Stimulated activated CD4-positive, alpha-beta T cell treated with anti-CD3 and anti-CD28 coated beads, Interleukin-1b, Interleukin-23, amount 100 ng/mL, for 24 hours (primary cell): Measurements from ENCODE around the gene ALDH4A1.

Source experiments
- DNase-seq, 4 experiments: peaks; one replicate each; pipeline ENCODE4 v3.0.0-alpha.2; 2020; ENCODE audit warnings: low read depth in 4 of 4, low spot score in 1 of 4

Gene ALDH4A1, protein sequence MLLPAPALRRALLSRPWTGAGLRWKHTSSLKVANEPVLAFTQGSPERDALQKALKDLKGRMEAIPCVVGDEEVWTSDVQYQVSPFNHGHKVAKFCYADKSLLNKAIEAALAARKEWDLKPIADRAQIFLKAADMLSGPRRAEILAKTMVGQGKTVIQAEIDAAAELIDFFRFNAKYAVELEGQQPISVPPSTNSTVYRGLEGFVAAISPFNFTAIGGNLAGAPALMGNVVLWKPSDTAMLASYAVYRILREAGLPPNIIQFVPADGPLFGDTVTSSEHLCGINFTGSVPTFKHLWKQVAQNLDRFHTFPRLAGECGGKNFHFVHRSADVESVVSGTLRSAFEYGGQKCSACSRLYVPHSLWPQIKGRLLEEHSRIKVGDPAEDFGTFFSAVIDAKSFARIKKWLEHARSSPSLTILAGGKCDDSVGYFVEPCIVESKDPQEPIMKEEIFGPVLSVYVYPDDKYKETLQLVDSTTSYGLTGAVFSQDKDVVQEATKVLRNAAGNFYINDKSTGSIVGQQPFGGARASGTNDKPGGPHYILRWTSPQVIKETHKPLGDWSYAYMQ

DNA sequence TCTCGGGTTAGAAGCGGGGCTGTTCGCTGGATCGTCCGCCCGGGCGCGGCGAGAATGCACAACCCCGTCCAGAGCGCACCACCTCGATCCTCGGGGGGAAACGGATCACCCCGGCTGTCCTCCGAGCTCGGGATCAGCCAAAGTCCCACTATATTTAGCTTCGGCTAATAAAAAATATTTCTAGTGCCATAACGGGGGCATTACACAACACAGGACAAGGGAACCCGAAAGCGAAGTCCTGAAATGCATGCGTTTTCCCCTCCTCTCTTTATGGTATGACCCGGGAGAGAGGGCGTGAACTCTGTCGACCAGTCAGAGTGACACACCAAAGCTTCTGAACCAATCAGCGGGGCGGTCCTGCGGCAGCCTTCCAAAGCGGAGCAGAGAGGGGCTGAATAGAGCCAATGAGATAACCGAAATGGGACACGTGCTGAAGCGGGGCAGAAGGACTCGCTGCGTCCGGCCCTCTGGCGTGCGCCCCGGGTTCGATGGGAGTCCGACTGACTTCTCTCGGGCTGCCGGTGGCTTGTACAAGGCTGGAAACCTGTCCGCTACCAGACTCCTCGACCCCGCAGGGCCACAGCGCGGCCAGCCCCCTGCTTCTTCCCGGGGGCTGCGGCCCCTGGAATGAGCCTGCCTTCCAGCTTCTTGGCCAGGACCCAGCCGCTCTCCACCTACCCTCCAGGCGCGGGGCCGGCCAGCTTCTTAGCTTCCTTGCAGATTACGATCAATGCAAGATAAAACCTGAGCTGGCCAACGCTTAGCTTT, at the start of gene ALDH4A1:
Gene ALDH4A1, minus strand, starts transcription at position 33 of the 768 bp plus-strand sequence. Its CDS starts 32 bp downstream, at position 1.
- DNase-seq = peak; percentile 67 to 88 (median 86)

DNA sequence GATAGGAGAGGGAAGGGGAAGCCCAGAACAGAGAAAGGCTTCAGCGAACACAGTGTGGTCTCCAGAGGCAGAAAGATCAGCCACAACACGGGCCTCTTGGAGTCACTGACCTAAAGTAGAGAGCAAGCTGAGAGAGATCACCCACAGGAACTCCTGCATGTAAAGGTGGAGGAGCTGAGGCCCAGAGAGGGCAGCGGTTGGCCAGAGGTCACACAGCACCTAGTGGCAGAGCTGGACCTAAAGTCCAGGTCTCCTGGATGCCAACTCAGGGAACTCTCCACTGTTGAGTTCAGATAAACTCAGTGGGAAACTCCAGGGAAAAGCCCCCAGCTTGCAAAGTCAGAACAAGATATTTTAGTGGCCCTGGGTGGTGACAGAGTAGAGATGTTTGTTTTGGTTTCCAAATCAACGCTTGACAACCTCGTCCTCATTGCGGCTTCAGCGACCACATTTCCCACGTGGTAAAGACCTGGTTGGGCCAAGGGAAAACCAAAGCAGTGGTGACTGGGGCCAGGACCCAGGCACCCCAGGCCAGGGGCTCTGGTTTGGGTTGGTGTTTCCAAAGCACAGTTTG, 49.5 kb upstream of the ALDH4A1 start:
- DNase-seq = peak in 3 of 4 experiments; percentile 52 to 69 (median 60)

DNA sequence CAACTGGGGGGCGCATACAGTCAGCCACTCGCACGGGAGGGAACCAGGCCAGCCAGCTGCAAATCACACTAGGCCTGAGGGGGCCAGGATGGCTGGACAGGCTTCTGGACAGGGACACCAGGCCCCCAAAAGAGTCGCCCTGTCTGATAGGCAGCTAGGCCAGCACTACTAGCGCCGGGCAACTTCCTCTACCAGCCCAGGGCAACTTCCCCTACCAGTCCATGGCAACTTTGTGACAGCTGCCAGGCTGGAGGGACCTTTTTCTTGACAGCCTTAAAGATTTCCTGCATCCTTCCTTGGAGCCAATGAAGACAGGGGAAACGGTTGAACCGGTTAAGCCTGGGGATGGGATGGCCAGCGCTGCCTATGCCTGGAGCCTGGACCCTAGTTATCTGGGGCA, 49.1 kb upstream of the ALDH4A1 start:
- DNase-seq = no peak

DNA sequence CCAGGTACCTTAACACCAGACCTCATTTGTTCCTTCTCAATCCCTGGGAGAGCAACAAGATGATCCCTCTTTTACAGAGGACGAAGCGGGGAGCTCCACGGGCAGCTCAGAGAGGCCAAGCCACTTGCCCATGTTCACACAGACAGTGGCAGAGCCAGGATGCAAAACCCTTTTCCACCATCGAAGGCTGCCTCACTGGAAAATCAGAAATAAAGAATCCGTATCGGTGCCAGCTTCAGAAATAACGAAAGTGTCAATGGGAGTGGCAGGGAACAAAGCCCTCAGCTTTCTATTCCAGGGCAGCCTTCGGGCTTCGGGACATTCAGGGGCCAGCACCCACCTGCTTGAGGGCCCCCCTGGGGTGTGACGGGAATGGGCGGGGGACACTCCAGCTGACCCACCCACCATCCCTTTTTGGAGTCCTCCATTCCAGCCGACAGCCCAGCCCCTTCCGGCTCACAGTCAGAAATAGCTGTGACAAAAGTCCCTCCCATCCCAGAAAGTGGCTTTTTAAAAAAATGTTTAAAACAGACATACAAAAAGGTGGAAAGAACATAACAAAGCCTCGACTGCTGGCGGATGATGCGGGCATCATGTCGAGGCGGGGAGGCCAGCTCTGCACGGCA, 48.2 kb upstream of the ALDH4A1 start:
- no peak for DNase-seq

DNA sequence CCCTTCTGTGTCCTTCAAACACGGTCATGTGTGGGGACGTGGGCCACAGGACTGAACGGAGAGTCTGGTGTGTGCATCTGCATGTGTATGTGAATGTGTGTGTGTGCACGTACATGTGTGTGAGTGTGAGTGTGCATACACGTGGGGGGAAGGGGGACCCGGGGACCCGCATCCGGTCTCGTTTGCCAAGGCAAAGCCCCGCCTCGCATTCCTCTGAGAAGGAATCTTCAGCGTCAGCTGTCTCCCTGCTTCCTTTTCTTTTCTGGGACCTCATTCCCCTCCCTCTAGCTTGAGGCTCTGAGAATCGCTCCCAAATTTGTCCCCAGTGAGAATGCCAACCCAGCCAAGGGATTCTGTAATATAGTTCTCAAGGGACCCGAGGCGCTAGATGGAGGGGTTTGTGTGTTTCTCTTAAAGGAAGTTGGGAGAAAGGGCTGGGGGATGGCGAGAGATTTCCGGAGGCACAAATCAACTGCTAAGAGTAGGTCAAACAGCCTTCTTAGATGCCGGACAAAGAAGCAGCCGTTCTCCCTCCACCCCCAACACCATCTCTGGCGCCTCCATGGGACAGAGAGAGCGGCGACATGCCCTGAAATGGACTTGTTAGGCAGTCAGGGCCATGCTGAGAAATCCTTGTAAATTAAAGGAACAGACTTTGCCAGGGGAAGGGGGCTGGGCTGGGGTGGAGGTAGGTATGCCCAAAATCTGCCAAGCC, 47.5 kb upstream of the ALDH4A1 start:
- no peak for DNase-seq

DNA sequence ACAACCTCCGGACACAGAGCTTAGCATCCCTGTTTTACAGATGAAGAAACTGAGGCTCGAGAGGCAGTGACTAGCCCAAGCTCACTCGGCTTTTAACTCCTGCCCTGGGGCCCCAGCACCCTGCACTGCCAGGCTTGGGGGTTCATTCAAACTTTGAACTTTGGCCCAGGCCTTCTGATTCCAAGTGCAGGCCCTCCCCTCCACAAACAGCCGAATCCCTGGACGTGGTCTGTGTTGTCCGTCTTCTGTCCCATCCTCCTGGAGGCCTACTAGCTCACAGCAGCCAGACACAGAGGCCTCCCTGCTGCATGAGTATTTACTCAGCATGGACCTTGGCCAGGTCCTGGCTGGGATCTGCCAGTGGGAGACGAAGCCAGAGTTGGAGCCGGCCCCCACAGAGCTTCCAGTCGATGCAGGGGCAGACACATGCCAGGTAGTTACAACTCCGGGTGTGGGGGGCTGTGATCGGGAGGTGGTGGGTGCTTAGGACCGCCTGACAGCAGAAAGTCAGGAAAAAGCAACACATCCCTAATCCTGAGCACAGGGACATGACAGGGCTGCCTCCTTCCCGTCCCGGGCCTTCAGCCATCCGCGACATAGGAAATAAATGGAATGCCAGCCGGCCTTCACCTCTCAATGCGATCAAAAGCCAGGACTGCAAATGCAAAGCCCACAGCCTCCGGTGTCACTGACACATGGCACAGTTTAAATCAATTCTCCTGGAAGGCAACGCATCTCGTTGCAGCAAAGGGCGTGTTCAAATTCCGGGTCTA, 46.7 kb upstream of the ALDH4A1 start:
- DNase-seq = no peak

DNA sequence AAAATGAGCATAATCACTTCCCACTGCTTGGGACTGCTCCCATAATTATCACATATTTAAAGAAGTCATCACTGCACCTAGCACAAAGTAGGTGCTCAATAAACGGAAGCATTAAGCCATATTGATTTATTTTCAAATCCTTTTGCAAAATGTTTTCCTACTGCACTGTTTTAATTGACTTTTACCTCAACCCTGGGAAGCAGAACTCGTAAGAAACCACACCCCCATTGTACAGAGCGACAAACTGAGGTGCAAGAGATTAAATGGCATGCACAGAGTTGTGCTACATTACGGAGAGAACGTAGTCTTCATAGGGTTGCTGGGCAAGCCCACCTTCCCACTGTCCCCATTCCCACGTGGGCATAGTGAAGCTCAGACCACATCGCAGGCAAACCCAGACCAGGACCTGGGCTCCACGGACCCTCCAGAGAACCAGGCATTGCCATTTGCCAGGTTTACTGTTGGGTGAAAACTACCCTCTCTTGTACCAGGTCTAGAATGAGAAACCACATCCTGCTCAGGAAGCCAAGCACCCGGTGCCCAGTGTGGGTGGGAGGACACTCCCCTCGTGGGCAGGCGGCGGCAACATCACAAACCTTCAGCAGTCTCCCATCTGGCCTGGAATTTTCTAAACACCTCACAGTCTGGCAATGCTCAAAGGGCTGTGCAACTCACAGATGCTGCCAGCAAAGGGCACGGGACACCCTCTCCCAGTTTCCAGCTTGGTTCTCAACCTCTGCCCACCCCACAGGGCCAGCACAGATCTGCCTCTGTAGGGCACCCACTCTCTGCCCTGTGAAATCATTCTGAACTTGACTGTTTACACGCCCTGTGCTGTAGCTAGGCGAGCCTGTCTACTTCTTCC, 45.9 kb upstream of the ALDH4A1 start:
- peak in 1 of 4 experiments; percentile 34 for DNase-seq

DNA sequence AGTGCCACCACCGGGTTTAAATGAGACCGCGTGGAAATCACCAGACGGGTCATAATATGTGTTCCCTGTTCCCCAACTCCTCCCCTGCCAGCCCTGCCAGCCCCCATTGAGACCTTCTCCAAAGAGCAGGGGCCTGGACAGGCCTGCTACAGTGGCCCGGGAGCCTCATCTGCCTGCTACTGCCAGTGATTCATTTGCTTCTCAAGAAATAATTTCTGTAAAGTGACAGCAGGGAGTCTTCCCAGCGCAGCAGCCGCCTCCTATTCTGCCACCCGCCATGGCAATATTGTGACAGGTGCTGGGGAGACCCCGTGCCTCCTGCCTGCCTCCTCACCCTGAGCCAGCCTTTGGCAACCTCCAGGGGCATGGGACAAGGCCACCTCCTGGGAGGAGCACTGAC, 45.2 kb upstream of the ALDH4A1 start:
- no peak for DNase-seq

DNA sequence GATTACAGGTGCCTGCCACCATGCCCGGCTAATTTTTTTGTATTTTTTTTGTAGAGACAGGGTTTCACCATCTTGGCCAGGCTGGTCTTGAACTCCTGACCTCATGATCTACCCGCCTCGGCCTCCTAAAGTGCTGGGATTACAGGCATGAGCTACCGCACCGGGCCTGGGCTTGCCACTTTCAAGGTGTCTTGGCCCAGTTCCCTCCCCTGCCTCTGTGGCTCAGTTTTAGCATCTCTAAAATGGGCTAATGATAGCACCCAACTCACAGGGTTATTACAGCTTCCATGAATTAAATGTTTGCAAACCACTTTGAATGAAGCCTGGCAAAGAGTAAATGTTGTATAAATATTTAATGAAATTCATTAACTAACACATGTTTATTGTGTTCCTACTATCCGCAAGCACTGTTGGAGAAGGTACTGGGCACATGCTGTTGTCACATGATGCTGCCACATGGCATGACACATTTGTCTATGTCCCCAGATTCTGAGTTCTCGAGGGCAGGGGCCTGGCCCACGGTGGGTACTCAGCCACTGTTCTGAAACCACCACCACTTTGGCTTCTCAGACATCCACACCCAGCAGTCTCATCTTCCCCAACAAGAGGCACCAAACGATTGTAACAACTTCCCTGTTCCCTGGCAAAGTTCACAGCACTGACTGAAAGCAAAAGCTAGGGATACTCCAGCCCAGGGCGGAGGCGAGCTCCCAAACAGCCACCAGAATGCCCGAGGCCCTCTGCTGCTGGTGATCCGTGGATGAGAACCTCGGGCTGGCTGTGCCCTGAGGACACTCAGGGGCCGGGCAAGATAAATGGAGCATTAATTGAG, 44.4 kb upstream of the ALDH4A1 start:
- no peak for DNase-seq

DNA sequence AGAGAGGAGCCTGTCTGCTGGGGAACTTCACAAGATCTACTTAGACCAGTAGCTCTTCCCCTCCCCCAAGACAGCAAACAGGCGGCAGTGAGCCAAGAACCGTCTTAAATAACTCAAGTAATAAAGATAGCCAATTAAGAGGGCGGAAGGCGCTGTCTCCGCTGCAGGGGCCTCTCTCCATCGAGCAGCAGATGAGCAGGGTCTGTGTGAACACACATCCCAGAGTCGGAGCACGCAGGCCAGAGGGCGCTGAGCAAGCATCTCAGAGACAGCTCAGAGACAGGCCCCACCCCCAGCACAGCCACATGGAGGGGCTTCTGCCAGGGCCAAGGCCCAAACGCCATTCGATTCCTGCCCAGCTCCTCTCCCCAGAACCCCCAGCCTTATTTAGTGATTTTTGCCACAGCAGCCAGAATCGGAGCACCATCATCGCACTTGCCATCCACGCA, 43.1 kb upstream of the ALDH4A1 start:
- no peak for DNase-seq

DNA sequence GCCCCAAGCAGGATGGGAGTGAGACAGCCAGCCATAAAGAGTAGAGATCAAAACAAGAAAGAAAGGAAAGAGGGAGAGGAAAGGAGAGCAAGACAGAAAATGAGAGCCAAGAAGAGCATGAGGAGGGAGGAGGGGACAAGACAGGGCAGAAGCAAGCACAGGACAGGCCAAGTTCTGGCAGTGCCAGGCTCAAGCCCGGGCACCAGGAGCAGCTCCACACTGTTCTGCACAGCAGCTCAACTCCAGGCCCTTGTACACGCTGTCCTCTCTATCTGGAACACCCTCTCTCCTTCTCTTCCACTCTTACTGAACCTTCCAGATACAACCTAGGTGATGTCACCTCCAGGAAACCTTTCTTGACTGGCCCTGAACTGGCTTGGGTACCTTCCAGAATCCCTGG, 42.5 kb upstream of the ALDH4A1 start:
- no peak for DNase-seq

DNA sequence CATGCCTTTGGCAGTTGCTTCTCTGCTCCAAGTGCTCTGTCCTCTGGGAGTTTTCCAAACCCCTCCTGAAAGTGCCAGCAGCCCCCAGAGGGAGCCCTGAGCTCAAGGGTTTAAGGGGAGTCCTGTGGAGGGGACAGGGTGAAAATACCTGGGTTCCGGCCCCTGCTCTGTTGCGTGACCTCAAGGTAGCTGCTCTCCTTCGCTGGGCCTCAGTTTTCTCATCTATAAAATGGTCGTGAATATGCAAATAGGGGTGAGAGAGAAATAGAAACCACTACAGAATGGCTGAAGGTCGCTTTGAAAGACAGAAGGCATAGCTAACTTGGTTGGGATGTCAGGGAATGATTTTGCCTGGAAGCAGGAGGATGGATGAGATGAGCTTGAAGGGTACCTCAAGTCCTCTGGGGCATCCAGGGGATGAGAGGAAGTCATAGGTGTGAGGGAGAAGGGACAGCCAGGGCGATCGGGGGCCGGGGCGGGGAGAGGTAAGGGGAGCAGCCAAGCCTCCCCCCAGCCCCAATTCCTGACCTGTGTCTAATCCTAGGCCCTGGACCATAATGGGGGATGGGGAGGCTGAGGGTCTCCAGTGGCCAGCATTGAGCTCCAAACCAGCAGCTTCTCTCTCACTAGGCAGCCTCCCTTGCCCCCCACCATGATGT, 41.7 kb upstream of the ALDH4A1 start:
- no peak for DNase-seq

DNA sequence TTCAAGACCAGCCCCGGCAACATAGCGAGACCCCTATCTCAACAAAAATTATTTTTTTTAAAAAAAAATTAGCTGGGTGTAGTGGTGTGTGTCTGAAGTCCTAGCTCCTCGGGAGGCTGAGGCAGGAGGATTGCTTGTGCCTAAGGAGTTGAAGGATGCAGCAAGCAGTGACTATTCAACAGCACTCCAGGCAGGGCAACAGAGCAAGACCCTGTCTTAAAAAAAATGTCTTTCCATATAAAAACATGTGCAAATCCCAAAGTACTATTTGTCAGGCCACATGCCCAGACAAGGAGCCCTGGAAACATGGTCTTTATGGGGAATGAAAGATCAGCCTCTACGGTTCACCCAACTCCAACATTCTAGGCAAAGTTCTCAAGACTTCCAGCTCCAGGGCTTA, 40.8 kb upstream of the ALDH4A1 start:
- no peak for DNase-seq

DNA sequence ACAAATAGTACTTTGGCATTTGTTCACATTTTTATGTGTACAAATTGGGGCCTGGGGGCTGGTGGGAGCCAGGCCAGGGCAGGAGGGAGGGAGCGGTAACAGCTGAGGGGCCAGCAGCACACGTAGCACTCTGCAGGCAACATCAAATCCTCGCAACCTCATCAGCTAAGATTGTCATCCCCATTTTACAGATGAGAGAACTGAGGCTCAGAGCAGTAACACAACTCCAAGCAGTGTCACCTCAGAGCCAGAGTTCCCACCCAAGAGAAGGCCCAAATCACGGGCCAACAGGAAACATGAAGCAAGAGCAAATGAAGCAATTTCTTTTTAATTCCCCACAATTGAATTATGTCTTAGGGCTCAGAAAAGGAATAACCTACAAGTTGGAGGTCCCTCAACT, 40.0 kb upstream of the ALDH4A1 start:
- no peak for DNase-seq

DNA sequence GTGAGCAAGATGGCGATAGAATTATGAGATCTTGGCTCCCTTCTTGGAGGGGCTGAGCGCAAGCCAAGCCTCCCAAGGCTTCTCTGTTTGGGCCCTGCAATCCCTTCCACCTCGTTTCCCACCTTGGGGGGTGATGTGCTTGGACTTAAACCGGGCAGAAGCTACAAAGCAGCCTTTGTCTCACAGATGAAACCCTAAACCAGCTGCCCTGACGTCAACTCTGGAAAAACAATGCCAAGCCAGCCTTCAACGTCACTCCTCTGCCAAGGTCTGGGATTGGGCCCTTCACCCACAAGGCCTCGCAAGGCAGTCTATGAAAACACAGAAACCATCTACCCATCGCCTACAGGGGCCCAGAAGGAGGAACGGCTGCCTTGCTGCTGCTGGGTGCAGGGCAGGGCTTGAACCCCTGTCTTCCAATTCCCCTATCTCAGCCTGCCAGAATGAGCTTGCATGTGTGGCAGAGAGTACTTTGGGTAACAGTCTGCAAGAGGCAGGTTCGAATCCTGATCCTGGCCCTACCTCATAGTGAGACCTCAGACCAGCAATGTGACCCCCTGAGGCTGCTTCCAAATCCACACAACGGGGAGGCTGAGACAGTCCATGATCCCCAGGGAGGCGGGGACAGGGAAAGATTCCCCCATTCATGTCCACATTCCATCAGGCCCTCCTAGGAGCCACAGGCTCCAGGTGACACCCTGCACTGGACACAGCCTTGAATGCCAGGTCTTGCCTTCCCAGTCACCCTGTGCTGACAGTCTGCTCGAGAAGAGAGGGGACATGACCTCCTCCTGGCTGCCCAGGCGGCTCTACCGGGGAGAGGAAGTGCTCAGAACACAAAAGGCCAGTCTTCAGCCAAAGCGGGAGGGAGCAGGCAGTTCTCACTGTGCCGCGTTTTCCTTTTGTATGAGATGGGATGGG, 39.1 kb upstream of the ALDH4A1 start:
- no peak for DNase-seq

DNA sequence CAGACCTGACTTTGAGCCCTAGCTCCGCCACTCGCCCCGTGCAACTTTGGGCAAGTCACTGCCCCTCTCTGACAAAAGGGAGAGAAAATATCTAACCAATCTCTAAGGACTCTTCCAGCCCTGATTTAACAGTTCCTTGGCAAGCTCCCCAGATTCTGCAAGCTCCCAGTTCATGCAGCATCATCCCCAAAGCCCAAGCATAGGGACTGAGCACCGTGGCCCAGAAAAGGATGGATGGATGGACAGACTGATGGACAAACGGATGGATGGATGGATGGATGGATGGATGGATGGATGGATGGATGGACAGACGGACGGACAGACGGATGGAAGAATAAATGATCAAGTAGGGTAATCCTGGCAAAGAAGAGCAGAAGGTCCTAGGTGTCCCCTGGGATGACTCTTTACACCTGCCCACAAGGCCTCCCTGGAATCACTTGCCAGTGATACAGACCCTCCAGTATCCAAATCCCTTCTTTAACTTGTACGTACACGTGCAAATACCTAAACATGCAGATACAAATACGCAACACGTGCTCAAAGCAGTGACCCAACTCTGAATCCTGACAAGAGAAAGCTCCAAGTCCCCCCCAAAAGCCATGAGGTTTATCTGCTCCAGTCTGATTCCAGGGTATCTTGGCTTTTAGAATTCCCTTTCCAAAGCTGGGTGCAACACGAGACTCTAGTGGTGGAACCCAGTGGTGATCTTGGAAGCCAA, 38.1 kb upstream of the ALDH4A1 start:
- no peak for DNase-seq
